Activated T-cell treated with anti-CD3 and anti-CD28 coated beads for 48 hours (primary cell): ENCODE data around the gene LSM4.
"Not testable (repeated sequence)": the region's sequence is repeated elsewhere in the genome, so short reads cannot be mapped to it uniquely, and the experiment has no call there.

Source experiments
- DNase-seq: peaks from one replicate; pipeline ENCODE4 v3.0.0-alpha.2; 2020; ENCODE audit warnings: low read depth

LSM4 gene

GRCh38 chr19:18340990-18341868 is 18.4 kb upstream of the LSM4 start:
- DNase-seq = peak; percentile 61

- peak; percentile 69 for DNase-seq
These were observed 17.5 kb upstream of the LSM4 start, which contains the start of gene PGPEP1 for GRCh38 chr19:18340190-18340989. Gene PGPEP1 (plus strand): TSS chr19:18340598. CDS start chr19:18340682, 84 bp downstream.

- no peak for DNase-seq
These were observed 16.8 kb upstream of the LSM4 start for GRCh38 chr19:18339723-18340122.

- DNase-seq = no peak
These were observed 15.7 kb upstream of the LSM4 start for GRCh38 chr19:18338541-18338940.

GRCh38 chr19:18336121-18336520 is 13.2 kb upstream of the LSM4 start:
- DNase-seq = no peak

- no peak for DNase-seq
These were observed 10.8 kb upstream of the LSM4 start for GRCh38 chr19:18333680-18334079.

- no peak for DNase-seq
These were observed 10.1 kb upstream of the LSM4 start for GRCh38 chr19:18332917-18333530.

GRCh38 chr19:18330868-18331267 is 8.0 kb upstream of the LSM4 start:
- DNase-seq = no peak

- DNase-seq = no peak
These were observed 6.1 kb upstream of the LSM4 start for GRCh38 chr19:18329035-18329376.

GRCh38 chr19:18328340-18329034 is 5.6 kb upstream of the LSM4 start:
- DNase-seq = peak; percentile 78

GRCh38 chr19:18326772-18327171 is 3.9 kb upstream of the LSM4 start:
- DNase-seq = no peak

GRCh38 chr19:18324373-18324731 is 1.5 kb upstream of the LSM4 start:
- not testable (repeated sequence) for DNase-seq

- DNase-seq = no peak
These were observed 538 bp downstream of the LSM4 start for GRCh38 chr19:18322318-18322758.

GRCh38 chr19:18321734-18322102 is 1.2 kb downstream of the LSM4 start:
- DNase-seq = no peak

GRCh38 chr19:18320865-18321733 is 1.8 kb downstream of the LSM4 start:
- no peak for DNase-seq

- DNase-seq = no peak
These were observed 3.2 kb downstream of the LSM4 start for GRCh38 chr19:18319591-18320135.

GRCh38 chr19:18317961-18318800 is 4.7 kb downstream of the LSM4 start:
- DNase-seq = no peak

GRCh38 chr19:18313398-18313797 is 9.5 kb downstream of the LSM4 start:
- DNase-seq = no peak

- no peak for DNase-seq
These were observed 10.8 kb downstream of the LSM4 start for GRCh38 chr19:18312092-18312534.
